ENCODE data around the gene PRDM2. TPM values are rescaled to one million over a fixed set of nuclear protein-coding genes. Genes with fewer than 3 reads are reported as not detected.
"Not testable (repeated sequence)": the region's sequence is repeated elsewhere in the genome, so short reads cannot be mapped to it uniquely, and the experiment has no call there.

Gene PRDM2
- total RNA-seq, 1 donor from 2014 or later, result 44.3 TPM

GRCh38 chr1:13675151-13675651 lies 24.8 kb upstream of the PRDM2 start:
- no peak overlapping the region for H3K27ac Mint-ChIP-seq
- TF ChIP-seq CTCF (IDR thresholded peaks at IDR 0.05; ENCODE audit: unreplicated experiment), result no peak
- H3K4me3 Mint-ChIP-seq (ENCODE audit: low read depth), result no peak overlapping the region
- H3K27me3 Mint-ChIP-seq, result peaks cover 28% of the 10 kb centered on the region
- no peaks in the 10 kb centered on the region for H3K4me1 Mint-ChIP-seq (ENCODE audit: low read depth)
- no peaks in the 10 kb centered on the region for H3K36me3 Mint-ChIP-seq (ENCODE audit: insufficient read depth)
- H3K9me3 Mint-ChIP-seq (ENCODE audit: low read depth), result no peaks in the 10 kb centered on the region
- DNase-seq (ENCODE audit: low spot score, unreplicated experiment), result no peak

GRCh38 chr1:13677896-13678295 lies 22.1 kb upstream of the PRDM2 start:
- H3K27me3 Mint-ChIP-seq, result peaks cover 35% of the 10 kb centered on the region
- no peaks in the 10 kb centered on the region for H3K4me1 Mint-ChIP-seq (ENCODE audit: low read depth)
- TF ChIP-seq CTCF (IDR thresholded peaks at IDR 0.05; ENCODE audit: unreplicated experiment), result no peak
- H3K27ac Mint-ChIP-seq, result no peak overlapping the region
- no peak for DNase-seq (ENCODE audit: low spot score, unreplicated experiment)
- no peak overlapping the region for H3K4me3 Mint-ChIP-seq (ENCODE audit: low read depth)
- H3K9me3 Mint-ChIP-seq (ENCODE audit: low read depth), result no peaks in the 10 kb centered on the region
- no peaks in the 10 kb centered on the region for H3K36me3 Mint-ChIP-seq (ENCODE audit: insufficient read depth)

- Mint-ChIP-seq H3K36me3 (ENCODE audit: insufficient read depth) (no peaks in the 10 kb centered on the region), H3K27me3 (peaks cover 38% of the 10 kb centered on the region), H3K4me1 (ENCODE audit: low read depth) (no peaks in the 10 kb centered on the region), H3K27ac (no peak overlapping the region), H3K4me3 (ENCODE audit: low read depth) (no peak overlapping the region), H3K9me3 (ENCODE audit: low read depth) (no peaks in the 10 kb centered on the region)
- no peak for TF ChIP-seq CTCF (IDR thresholded peaks at IDR 0.05; ENCODE audit: unreplicated experiment)
- DNase-seq (ENCODE audit: low spot score, unreplicated experiment), result no peak
Measured at GRCh38 chr1:13679651-13680050, 20.3 kb upstream of the PRDM2 start.

- not testable (repeated sequence) for H3K4me3 Mint-ChIP-seq (ENCODE audit: low read depth); H3K36me3 Mint-ChIP-seq (ENCODE audit: insufficient read depth); H3K4me1 Mint-ChIP-seq (ENCODE audit: low read depth); H3K9me3 Mint-ChIP-seq (ENCODE audit: low read depth); DNase-seq (ENCODE audit: low spot score, unreplicated experiment); H3K27ac Mint-ChIP-seq
- H3K27me3 Mint-ChIP-seq, result peaks cover 29% of the 10 kb centered on the region
Measured at GRCh38 chr1:13680609-13681008, 19.4 kb upstream of the PRDM2 start.

GRCh38 chr1:13681921-13682320 lies 18.1 kb upstream of the PRDM2 start:
- Mint-ChIP-seq H3K4me3 (ENCODE audit: low read depth) (no peak overlapping the region), H3K27me3 (peaks cover 24% of the 10 kb centered on the region), H3K4me1 (ENCODE audit: low read depth) (no peaks in the 10 kb centered on the region), H3K36me3 (ENCODE audit: insufficient read depth) (no peaks in the 10 kb centered on the region), H3K27ac (no peak overlapping the region), H3K9me3 (ENCODE audit: low read depth) (no peaks in the 10 kb centered on the region)
- TF ChIP-seq CTCF (IDR thresholded peaks at IDR 0.05; ENCODE audit: unreplicated experiment), result no peak
- DNase-seq (ENCODE audit: low spot score, unreplicated experiment), result no peak

GRCh38 chr1:13682444-13682843 lies 17.5 kb upstream of the PRDM2 start:
- Mint-ChIP-seq H3K4me1 (ENCODE audit: low read depth) (no peaks in the 10 kb centered on the region), H3K27ac (no peak overlapping the region), H3K4me3 (ENCODE audit: low read depth) (no peak overlapping the region), H3K36me3 (ENCODE audit: insufficient read depth) (no peaks in the 10 kb centered on the region), H3K9me3 (ENCODE audit: low read depth) (no peaks in the 10 kb centered on the region), H3K27me3 (peaks cover 24% of the 10 kb centered on the region)
- TF ChIP-seq CTCF (IDR thresholded peaks at IDR 0.05; ENCODE audit: unreplicated experiment), result no peak
- DNase-seq (ENCODE audit: low spot score, unreplicated experiment), result no peak
